NCI-H146 treated with DMSO at 0.1 percent for 48 hours (cell line): ENCODE results near the gene R3HDML.

Source experiments
- DNase-seq: peaks from one replicate; lab custom pipeline; 2025; ENCODE audit not compliant: unreplicated experiment; lab: John Stamatoyannopoulos, UW

R3HDML gene

GRCh38 chr20:44398335-44398734 lies 61.5 kb downstream of the R3HDML start:
- peak; percentile 56 for DNase-seq

DNA sequence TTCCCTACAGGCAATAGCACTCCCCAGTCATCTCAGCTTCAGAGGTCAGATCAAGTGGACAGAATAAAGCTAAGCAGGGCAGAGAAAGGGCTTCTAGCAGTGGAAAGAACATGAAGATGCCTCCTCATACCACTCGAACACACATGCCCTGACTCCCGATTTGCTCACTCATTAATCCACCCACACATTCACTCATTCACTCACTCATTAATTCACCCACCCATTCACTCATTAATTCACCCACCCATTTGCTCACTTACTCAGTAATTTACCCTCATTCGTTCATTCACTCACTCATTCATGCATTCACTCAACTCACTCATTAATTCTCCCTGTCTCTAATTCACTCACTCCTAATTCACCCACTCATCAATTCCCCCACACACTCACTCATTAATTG lies 62.6 kb downstream of the R3HDML start:
- DNase-seq, result no peak

GRCh38 chr20:44400671-44400969 lies 63.8 kb downstream of the R3HDML start:
- no peak for DNase-seq
